Gastrocnemius medialis (tissue), 4 donors: ENCODE data around the gene ZDHHC17. TPM values are rescaled to one million over a fixed set of nuclear protein-coding genes. Genes with fewer than 3 reads are reported as not detected.

Experiments
- ATAC-seq, 2 donors: fragments of 150-250 bp; one replicate each; pipeline ENCODE4 v1.9.1; 2016
- DNase-seq, 2 donors: peaks; one replicate each; pipeline ENCODE4 v3.0.0-alpha.2; 2019
- H3K27ac ChIP-seq, 4 donors: fragments of 200-600 bp; sonication (generic); 1 replicate in 1 of 4; 2 replicates in 3 of 4; pipeline ENCODE4 v1.5.1; 2016 to 2018; ENCODE audit warnings: mild to moderate bottlenecking in 2 of 4, moderate library complexity in 1 of 4
- H3K27me3 ChIP-seq, 3 donors: fragments of 200-600 bp; sonication (generic) in 2 of 3; 1 replicate in 1 of 3; 2 replicates in 2 of 3; pipeline versions ENCODE4 v1.5.1 to v1.6.0; 2016 to 2019; ENCODE audit warnings: mild to moderate bottlenecking in 1 of 3, moderate library complexity in 1 of 3
- H3K36me3 ChIP-seq, 2 donors: fragments of 200-600 bp; sonication (generic) in 1 of 2; one replicate each; pipeline ENCODE4 v1.5.1; 2017 to 2018
- H3K4me1 ChIP-seq, 2 donors: fragments of 200-600 bp; sonication (generic) in 1 of 2; one replicate each; pipeline ENCODE4 v1.5.1; 2016 to 2017; ENCODE audit warnings: mild to moderate bottlenecking in 2 of 2
- H3K4me3 ChIP-seq, 4 donors: fragments of 200-600 bp; sonication (generic) in 3 of 4; 1 replicate in 1 of 4; 2 replicates in 3 of 4; pipeline ENCODE4 v1.5.1; 2016 to 2019; ENCODE audit warnings: mild to moderate bottlenecking in 2 of 4
- H3K9me3 ChIP-seq, 3 donors: fragments of 200-600 bp; sonication (generic) in 2 of 3; 1 replicate in 1 of 3; 2 replicates in 2 of 3; pipeline ENCODE4 v1.5.1; 2016 to 2019
- CTCF ChIP-seq, 5 experiments: fragments of 450-650 bp in 3 of 5; fragments of 200-600 bp in 2 of 5; sonication (generic) in 2 of 5; IDR thresholded peaks in 4 of 5; conservative IDR thresholded peaks in 1 of 5; 1 replicate in 4 of 5; 2 replicates in 1 of 5; pipeline ENCODE4 v1.5.1; 2016 to 2019; ENCODE audit warnings: antibody characterized with exemption in 5 of 5, mild to moderate bottlenecking in 3 of 5, moderate library complexity in 3 of 5
- POLR2A ChIP-seq, 2 donors: fragments of 450-650 bp; IDR thresholded peaks; one replicate each; pipeline ENCODE4 v1.6.1; 2017; ENCODE audit warnings: antibody characterized with exemption in 2 of 2, mild to moderate bottlenecking in 2 of 2, moderate library complexity in 2 of 2
- in situ Hi-C, 4 donors: fragments of 200-750 bp; cut with MboI; loops; one replicate each; pipeline versions ENCODE4 v1.15.0 to v1.8.0; 2017; ENCODE audit warnings: low sequenced_read_pairs in 4 of 4
- intact Hi-C: fragments of 100-400 bp; cut with DNase I; formaldehyde crosslinking; loops from one replicate; pipeline ENCODE4 v1.15.1; 2023; ENCODE audit warnings: low total_unique reads
- total RNA-seq, 4 donors: library from RNA; depleted of rRNA; stranded (reverse); fragments of >200 nt; gene quantifications; one replicate each; pipeline versions ENCODE4 v1.1.0 to v1.2.3, GENCODE V29; 2016

Gene ZDHHC17
- total RNA-seq, 4 donors from 2014 or later: 15.5 to 35.6 (median 19.3) TPM

GRCh38 chr12:76890151-76891143 is 126.5 kb downstream of the ZDHHC17 start:
- TF ChIP-seq CTCF (IDR thresholded peaks at IDR 0.05 in 4 of 5, conservative IDR thresholded peaks at IDR 0.05 in 1 of 5): no peak
- no peak for TF ChIP-seq POLR2A (IDR thresholded peaks at IDR 0.05)
- intact Hi-C loops: no loop called here
- H3K36me3 ChIP-seq: no peaks in the 10 kb centered on the region
- no peaks in the 10 kb centered on the region for H3K4me1 ChIP-seq
- no peak overlapping the region for H3K4me3 ChIP-seq
- no peak for DNase-seq
- H3K27ac ChIP-seq: no peak overlapping the region
- H3K27me3 ChIP-seq: no peaks in the 10 kb centered on the region
- ATAC-seq: no peak
- in situ Hi-C loops: no loop called here
- H3K9me3 ChIP-seq: no peaks in the 10 kb centered on the region

- in situ Hi-C loops: no loop called here
- ATAC-seq: no peak
- Histone ChIP-seq H3K27me3 (no peaks in the 10 kb centered on the region), H3K4me3 (no peak overlapping the region), H3K27ac (no peak overlapping the region), H3K36me3 (no peaks in the 10 kb centered on the region), H3K9me3 (no peaks in the 10 kb centered on the region), H3K4me1 (no peaks in the 10 kb centered on the region)
- DNase-seq: no peak
- intact Hi-C loops: no loop called here
- TF ChIP-seq CTCF (IDR thresholded peaks at IDR 0.05 in 4 of 5, conservative IDR thresholded peaks at IDR 0.05 in 1 of 5): no peak
- TF ChIP-seq POLR2A (IDR thresholded peaks at IDR 0.05): no peak
Measured at GRCh38 chr12:76891609-76892008, 127.7 kb downstream of the ZDHHC17 start.

GRCh38 chr12:76895796-76896195 is 131.9 kb downstream of the ZDHHC17 start:
- in situ Hi-C loops: no loop called here
- Histone ChIP-seq H3K4me1 (no peaks in the 10 kb centered on the region), H3K36me3 (no peaks in the 10 kb centered on the region), H3K27ac (no peak overlapping the region), H3K9me3 (no peaks in the 10 kb centered on the region), H3K27me3 (no peaks in the 10 kb centered on the region), H3K4me3 (no peak overlapping the region)
- DNase-seq (no peak), ATAC-seq (no peak)
- TF ChIP-seq POLR2A (IDR thresholded peaks at IDR 0.05) (no peak), CTCF (IDR thresholded peaks at IDR 0.05 in 4 of 5, conservative IDR thresholded peaks at IDR 0.05 in 1 of 5) (no peak)
- intact Hi-C loops: no loop called here

GRCh38 chr12:76896274-76896673 is 132.4 kb downstream of the ZDHHC17 start:
- intact Hi-C loops (no loop called here), in situ Hi-C loops (no loop called here)
- Histone ChIP-seq H3K27ac (no peak overlapping the region), H3K4me1 (no peaks in the 10 kb centered on the region), H3K27me3 (no peaks in the 10 kb centered on the region), H3K9me3 (no peaks in the 10 kb centered on the region), H3K4me3 (no peak overlapping the region), H3K36me3 (no peaks in the 10 kb centered on the region)
- TF ChIP-seq POLR2A (IDR thresholded peaks at IDR 0.05) (no peak), CTCF (IDR thresholded peaks at IDR 0.05 in 4 of 5, conservative IDR thresholded peaks at IDR 0.05 in 1 of 5) (no peak)
- DNase-seq: no peak
- no peak for ATAC-seq
